Cardiac fibroblast (primary cell): ENCODE measurements around the gene RPS4Y1.

Experiments used
- DNase-seq, 2 donors: peaks; one replicate each; pipeline versions ENCODE4 v3.0.0 to v3.0.0-alpha.2; 2010; ENCODE audit warnings: low read depth in 2 of 2
- H3K4me3 ChIP-seq, 2 donors: replicated peaks in 1 of 2; 1 replicate in 1 of 2; 2 replicates in 1 of 2; pipeline ENCODE4 v1.5.1; 2011; ENCODE audit warnings: low read depth in 2 of 2, low read length in 2 of 2, mild to moderate bottlenecking in 2 of 2, moderate library complexity in 1 of 2
- TF ChIP-seq, protein P1 (sequence below): IDR thresholded peaks from one replicate; pipeline ENCODE4 v1.5.1; 2011; ENCODE audit warnings: low read depth, mild to moderate bottlenecking, low read length, inconsistent platforms

The RPS4Y1 gene

DNA sequence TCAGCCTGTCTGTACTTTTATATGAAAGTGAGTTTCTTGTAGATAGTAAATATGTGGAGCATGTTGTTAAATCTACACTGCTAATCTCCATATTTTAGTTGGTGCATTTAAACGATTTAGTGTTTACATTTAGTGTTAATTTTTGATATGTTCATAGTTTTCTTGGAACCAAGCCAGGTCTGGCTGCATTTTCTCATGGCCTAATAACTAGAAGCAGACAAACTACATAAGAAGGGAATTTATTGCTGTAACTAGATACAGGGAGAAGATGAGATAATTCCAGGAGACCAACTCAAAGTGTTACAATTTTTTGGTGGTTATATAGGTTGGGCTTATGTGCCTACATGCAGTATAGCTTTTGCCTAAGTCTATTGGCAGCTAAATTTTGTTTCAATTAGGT is 32.8 kb downstream of the RPS4Y1 start:
- peak in 1 of 2 donors; percentile 25 for DNase-seq
- TF ChIP-seq, protein P1, sequence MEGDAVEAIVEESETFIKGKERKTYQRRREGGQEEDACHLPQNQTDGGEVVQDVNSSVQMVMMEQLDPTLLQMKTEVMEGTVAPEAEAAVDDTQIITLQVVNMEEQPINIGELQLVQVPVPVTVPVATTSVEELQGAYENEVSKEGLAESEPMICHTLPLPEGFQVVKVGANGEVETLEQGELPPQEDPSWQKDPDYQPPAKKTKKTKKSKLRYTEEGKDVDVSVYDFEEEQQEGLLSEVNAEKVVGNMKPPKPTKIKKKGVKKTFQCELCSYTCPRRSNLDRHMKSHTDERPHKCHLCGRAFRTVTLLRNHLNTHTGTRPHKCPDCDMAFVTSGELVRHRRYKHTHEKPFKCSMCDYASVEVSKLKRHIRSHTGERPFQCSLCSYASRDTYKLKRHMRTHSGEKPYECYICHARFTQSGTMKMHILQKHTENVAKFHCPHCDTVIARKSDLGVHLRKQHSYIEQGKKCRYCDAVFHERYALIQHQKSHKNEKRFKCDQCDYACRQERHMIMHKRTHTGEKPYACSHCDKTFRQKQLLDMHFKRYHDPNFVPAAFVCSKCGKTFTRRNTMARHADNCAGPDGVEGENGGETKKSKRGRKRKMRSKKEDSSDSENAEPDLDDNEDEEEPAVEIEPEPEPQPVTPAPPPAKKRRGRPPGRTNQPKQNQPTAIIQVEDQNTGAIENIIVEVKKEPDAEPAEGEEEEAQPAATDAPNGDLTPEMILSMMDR: no peak
- no peak overlapping the region for H3K4me3 ChIP-seq

DNA sequence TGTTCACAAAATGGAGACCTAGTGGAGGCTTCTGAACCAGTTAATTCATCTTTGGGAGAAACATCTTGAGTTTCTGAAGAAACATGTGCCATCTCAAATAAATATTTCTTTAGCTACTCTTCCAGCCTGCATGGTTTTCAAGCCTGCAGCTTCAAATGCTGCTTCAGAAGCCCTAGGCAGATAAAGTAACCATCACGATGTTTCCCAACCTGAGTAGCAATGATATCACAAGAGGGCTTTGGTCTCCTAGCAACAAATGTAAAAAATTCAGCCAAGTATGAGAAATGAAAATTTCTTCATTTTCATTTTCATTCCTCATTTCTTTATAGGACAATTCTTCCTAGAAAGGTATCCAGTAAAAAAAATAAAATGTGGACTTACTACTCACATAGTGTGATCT is 42.2 kb downstream of the RPS4Y1 start:
- H3K4me3 ChIP-seq: no peak overlapping the region
- peak; percentile 50 to 59 for DNase-seq
- TF ChIP-seq, protein P1: no peak

DNA sequence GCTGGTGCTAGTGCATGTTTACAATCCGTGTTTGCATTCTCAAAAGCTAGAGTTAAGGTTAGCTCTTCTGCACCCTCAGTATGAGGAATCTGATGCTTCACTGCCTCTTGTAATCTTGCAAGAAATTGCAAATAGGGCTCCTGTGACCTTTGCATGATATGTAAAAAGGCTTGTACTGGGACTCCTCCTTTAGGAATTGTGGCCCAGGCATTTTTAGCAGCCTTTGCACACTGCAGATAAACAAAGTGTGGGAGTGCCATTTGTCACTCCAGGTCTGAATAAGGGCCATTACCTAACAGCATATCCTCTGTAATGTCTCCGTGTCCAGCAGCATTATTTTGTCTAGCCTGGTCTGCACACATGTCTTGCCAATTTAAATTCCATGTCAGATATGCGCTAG is 44.5 kb downstream of the RPS4Y1 start:
- TF ChIP-seq, protein P1: no peak
- DNase-seq: no peak

DNA sequence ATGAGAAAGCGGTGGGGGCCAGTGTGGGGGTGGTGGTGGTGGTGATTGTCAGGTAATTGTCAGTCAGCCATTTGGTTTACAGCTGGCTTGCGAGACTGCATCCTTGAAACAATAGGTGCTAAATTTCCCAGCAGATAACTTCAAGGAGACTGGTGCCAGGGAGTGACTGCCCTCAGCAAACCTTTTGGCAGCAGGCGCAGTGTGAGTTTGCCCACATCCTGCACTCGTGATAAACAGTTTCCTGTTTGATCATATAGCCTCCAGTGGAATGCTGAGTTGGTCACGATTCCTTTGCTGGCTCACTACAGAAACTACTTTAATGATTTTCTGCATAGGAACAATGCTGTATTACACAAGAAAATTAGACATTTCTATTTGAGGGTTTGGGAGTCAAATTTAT is 46.0 kb downstream of the RPS4Y1 start:
- TF ChIP-seq, protein P1: no peak
- H3K4me3 ChIP-seq: no peak overlapping the region
- DNase-seq: peak; percentile 75 to 85

More for the DNA sequence above, 44.5 kb downstream of the RPS4Y1 start:
- no peak overlapping the region for H3K4me3 ChIP-seq

DNA sequence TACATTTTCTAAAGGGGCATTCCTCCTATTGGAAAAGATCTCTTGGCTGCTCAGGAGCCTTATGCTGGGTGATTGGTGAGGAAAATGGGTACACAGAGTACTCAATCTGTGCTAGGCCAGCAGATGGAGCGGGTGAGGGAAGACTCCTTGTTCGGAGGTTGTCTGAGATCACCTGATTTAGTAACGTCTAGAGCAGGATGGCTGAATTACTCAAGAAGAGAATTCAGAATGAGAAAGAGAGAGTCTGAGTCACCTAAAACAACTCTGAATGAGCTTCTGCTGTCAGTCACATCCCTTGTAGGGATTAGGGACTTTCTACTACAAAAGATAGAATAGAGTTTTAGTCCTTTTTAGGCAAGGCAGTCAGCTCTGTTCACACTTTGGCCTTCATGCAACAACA is 46.6 kb downstream of the RPS4Y1 start:
- peak; percentile 43 to 86 for DNase-seq
- TF ChIP-seq, protein P1: no peak
- H3K4me3 ChIP-seq: no peak overlapping the region

DNA sequence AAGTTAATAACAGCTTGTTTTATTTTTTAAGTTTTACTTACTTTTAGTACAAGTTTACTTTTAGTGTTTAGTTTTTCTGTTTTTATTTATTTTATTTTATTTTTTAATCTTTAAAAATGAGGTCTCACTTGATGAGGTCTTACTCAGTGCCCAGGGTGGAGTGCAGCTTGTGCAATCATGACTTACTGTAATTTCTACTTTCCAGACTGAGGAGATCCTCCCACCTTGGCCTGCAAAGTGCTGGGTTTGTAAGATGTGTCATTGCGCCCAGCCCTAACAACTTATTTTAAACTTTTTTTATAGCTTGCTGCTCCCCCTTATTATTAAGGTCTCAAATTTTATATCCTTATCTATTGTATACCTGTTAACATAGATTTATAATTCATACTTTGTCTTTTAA is 52.1 kb downstream of the RPS4Y1 start:
- H3K4me3 ChIP-seq: no peak overlapping the region
- peak; percentile 32 to 56 for DNase-seq
- TF ChIP-seq, protein P1: no peak

DNA sequence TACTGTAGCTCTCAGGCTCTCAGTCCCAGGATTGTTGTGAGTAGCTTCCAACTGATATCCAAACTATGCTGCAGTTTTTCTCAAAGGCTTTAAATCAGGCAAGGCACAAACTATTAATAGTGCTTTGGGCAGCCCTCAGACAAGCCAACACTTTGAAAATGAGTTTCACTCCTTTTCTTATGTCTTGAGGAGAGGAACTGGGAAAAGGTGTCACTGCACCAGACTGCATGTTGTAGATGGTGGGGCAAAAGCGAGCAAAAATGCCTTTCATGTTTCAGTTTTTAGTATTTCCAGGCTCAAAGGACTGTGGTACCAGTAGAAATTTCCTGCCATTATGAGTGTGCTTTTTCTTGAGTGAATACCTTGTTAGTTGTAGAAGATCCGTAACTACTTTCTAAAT is 54.6 kb downstream of the RPS4Y1 start:
- no peak overlapping the region for H3K4me3 ChIP-seq
- DNase-seq: peak in 1 of 2 donors; percentile 27
- TF ChIP-seq, protein P1: no peak
